Thoracic aorta (tissue), 2 donors: ENCODE data around the gene TLE4. TPM values are rescaled to one million over a fixed set of nuclear protein-coding genes. Genes with fewer than 3 reads are reported as not detected.

Experiments
- ATAC-seq: fragments of 150-250 bp; one replicate; pipeline ENCODE4 v1.8.0; 2017; ENCODE audit warnings: low read depth; ENCODE audit not compliant: insufficient number of reproducible peaks, low FRiP score
- DNase-seq: peaks from one replicate; pipeline ENCODE4 v3.0.0-alpha.2; 2020; ENCODE audit warnings: low spot score
- H3K27ac ChIP-seq, 2 donors: fragments of 200-600 bp; sonication (generic); 1 replicate in 1 of 2; 2 replicates in 1 of 2; pipeline ENCODE4 v1.5.1; 2016; ENCODE audit warnings: mild to moderate bottlenecking in 2 of 2, moderate library complexity in 2 of 2
- H3K27me3 ChIP-seq: fragments of 200-600 bp; sonication (generic); replicated peaks from 2 replicates; pipeline ENCODE4 v1.6.0; 2016; ENCODE audit warnings: mild to moderate bottlenecking; ENCODE audit not compliant: insufficient read depth
- H3K36me3 ChIP-seq: fragments of 200-600 bp; sonication (generic); one replicate; pipeline ENCODE4 v1.5.1; 2016
- H3K4me1 ChIP-seq, 2 donors: fragments of 200-600 bp; sonication (generic); 1 replicate in 1 of 2; 2 replicates in 1 of 2; pipeline versions ENCODE4 v1.5.1 to v1.6.0; 2016; ENCODE audit warnings: low read depth in 2 of 2, mild to moderate bottlenecking in 1 of 2; ENCODE audit not compliant: control insufficient read depth in 1 of 2
- H3K4me3 ChIP-seq: fragments of 200-600 bp; sonication (generic); 2 replicates; pipeline ENCODE4 v1.5.1; 2016; ENCODE audit warnings: mild to moderate bottlenecking
- H3K9me3 ChIP-seq: fragments of 200-600 bp; sonication (generic); 2 replicates; pipeline ENCODE4 v1.5.1; 2016
- total RNA-seq, 2 donors: library from RNA; depleted of rRNA; stranded (reverse); fragments of >200 nt; gene quantifications; one replicate each; pipeline versions ENCODE4 v1.1.0 to v1.2.3, GENCODE V29; 2016
- TF ChIP-seq, protein P1 (sequence below): fragments of 200-600 bp; sonication (generic); IDR thresholded peaks from one replicate; pipeline ENCODE4 v1.5.1; 2019; ENCODE audit warnings: antibody characterized with exemption

The TLE4 gene
- total RNA-seq, 2 donors from 2014 or later = 19.7 to 44.1 TPM

DNA sequence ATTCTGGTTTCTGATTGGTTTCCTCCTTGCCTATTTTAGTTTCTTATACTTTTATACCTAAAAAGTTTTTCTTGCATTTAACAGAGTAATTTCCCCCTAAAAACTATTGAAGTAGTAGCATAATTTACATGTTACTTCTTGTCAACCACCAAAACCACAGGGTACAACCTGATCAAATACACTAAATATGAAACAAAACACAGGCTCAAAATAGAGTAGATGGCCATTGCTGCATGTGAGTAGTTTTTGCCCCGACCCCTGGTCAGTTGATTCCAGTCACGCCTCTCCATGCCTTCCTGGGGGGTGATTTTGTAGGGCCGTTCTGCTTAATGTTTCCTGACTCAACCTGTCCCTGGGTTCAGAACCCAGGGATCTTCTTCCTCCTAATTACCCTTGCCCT is 101.8 kb downstream of the TLE4 start:
- Histone ChIP-seq H3K27me3 (no peaks in the 10 kb centered on the region), H3K4me1 (peaks cover 6 to 10% of the 10 kb centered on the region in 2 donors), H3K36me3 (no peaks in the 10 kb centered on the region), H3K27ac (no peak overlapping the region), H3K4me3 (no peak overlapping the region), H3K9me3 (no peaks in the 10 kb centered on the region)
- no peak for DNase-seq
- ATAC-seq = no peak
- TF ChIP-seq, protein P1, sequence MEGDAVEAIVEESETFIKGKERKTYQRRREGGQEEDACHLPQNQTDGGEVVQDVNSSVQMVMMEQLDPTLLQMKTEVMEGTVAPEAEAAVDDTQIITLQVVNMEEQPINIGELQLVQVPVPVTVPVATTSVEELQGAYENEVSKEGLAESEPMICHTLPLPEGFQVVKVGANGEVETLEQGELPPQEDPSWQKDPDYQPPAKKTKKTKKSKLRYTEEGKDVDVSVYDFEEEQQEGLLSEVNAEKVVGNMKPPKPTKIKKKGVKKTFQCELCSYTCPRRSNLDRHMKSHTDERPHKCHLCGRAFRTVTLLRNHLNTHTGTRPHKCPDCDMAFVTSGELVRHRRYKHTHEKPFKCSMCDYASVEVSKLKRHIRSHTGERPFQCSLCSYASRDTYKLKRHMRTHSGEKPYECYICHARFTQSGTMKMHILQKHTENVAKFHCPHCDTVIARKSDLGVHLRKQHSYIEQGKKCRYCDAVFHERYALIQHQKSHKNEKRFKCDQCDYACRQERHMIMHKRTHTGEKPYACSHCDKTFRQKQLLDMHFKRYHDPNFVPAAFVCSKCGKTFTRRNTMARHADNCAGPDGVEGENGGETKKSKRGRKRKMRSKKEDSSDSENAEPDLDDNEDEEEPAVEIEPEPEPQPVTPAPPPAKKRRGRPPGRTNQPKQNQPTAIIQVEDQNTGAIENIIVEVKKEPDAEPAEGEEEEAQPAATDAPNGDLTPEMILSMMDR = no peak

DNA sequence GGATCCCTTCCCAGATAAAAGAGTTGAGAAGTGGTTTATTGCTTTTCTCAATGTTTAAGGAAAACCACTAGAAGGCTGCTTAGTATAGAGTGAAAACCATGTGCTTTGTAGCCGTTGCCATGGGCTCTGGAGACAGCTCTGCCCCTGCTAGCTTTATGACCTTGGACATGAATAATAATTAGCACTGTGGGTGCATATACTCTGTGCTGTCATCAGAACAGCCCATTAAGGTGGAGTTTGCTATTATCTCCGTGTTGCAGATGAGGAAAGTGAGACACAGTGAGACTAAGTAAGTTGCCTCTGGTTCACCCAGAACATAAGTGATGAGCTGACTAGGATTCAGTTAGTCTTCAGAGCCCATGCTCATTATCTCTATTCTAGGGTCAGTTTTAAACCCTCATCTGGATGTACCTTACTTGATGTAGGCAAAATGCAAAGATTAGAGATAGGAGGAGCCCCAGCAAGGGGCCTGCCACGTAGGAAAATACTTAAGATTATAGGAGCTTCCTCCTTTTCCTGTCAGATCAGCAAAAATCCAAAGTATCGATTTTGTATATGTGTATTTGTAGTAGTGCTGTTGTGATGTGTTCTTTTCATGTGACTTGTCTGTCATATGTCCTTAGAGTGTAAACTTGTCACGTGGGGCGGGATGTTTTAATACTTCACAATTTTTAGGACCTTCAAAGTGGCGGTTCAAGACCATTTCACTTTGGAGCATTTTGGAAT is 102.5 kb downstream of the TLE4 start:
- TF ChIP-seq, protein P1 = no peak
- no peak for ATAC-seq

DNA sequence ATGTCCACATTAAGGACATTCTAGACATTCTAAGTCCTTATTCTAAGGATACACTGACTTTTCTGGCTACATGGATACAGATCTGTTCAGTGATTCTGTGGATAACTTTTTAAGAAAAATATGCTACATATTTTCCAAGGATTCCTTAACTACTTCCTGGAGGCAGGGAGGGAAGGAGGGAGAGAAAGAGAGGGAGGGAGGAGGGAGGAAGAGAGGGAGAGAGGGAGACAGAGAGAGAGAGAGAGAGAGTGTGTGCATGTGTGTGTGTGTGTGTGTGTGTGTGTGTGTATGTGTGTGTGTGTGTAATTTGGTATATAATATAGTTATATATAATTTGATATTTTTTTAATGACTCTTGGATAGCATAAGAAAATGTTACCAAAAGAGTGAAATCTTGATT is 109.8 kb downstream of the TLE4 start:
- H3K9me3 ChIP-seq = no peaks in the 10 kb centered on the region
- no peaks in the 10 kb centered on the region for H3K27me3 ChIP-seq
- no peaks in the 10 kb centered on the region for H3K36me3 ChIP-seq
- DNase-seq (no peak), ATAC-seq (no peak)
- no peak overlapping the region for H3K27ac ChIP-seq
- no peak overlapping the region for H3K4me3 ChIP-seq
- H3K4me1 ChIP-seq = peaks cover 16 to 20% of the 10 kb centered on the region in 2 donors
- TF ChIP-seq, protein P1 = no peak

More for the DNA sequence above, 102.5 kb downstream of the TLE4 start:
- Histone ChIP-seq H3K9me3 (no peaks in the 10 kb centered on the region), H3K27ac (no peak overlapping the region), H3K4me1 (peaks cover 6% of the 10 kb centered on the region in 2 donors), H3K4me3 (no peak overlapping the region), H3K36me3 (no peaks in the 10 kb centered on the region), H3K27me3 (no peaks in the 10 kb centered on the region)
- DNase-seq = no peak

DNA sequence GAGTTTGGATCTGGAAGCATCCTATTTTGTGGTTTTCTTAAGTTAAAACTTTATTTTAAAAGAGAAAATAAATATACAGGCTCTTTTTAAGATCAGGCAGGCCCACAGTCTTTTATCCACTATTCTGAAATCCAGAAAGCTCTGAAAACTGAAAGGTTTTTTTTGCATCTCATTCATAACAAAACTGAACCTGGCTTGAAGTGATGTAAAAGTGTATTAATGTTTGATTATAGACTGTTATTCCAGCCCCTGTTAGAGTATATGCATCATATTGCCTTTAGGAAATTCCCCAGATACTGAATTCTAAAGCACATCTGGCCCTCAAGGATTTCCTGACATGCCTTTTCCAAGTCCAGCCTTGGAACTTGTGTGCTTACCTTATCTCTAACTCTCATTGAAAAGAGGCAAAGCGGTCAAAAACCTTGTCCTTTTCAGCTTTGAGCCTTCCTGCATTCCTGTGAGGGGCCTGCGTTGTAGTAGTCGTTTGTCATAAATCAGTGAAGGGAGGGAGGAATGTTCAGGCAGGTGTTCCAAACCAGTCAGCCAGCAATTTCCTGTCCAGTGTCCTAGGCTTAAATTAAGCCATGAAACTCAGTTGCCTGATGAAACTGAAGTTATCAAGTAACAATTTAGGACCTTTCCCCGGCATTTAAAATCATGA is 110.4 kb downstream of the TLE4 start:
- Histone ChIP-seq H3K4me3 (no peak overlapping the region), H3K27ac (peak overlapping the region in 1 of 2 donors; percentile 15), H3K4me1 (peaks cover 18 to 26% of the 10 kb centered on the region in 2 donors), H3K27me3 (no peaks in the 10 kb centered on the region), H3K36me3 (no peaks in the 10 kb centered on the region), H3K9me3 (no peaks in the 10 kb centered on the region)
- DNase-seq (no peak), ATAC-seq (no peak)
- TF ChIP-seq, protein P1 = no peak

DNA sequence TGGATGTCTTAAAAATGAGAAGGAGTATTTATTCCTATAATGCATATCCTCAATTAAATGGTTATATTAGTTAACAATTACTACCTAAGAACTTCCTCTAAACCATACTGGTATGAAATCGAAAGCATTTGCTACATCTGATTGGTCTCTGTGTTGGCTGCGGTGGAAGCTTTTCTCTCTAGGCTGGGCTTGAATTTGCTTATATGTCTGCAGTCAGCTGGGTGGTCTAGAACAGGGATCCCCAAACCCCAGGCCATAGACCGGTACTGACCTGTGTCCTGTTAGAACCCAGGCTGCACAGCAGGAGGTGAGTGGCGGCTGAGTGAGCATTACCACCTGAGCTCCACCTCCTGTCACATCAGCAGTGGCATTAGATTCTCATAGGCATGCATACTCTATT is 112.3 kb downstream of the TLE4 start:
- no peaks in the 10 kb centered on the region for H3K36me3 ChIP-seq
- ATAC-seq (no peak), DNase-seq (no peak)
- no peak overlapping the region for H3K27ac ChIP-seq
- TF ChIP-seq, protein P1 = no peak
- no peak overlapping the region for H3K4me3 ChIP-seq
- peaks cover 18 to 27% of the 10 kb centered on the region in 2 donors for H3K4me1 ChIP-seq
- H3K9me3 ChIP-seq = no peaks in the 10 kb centered on the region
- no peaks in the 10 kb centered on the region for H3K27me3 ChIP-seq
